ENCODE data around the gene OLR1. TPM values are rescaled to one million over a fixed set of nuclear protein-coding genes. Genes with fewer than 3 reads are reported as not detected.
A peak's percentile ranks its signal among the peaks of the same experiment; 100 is the strongest.

OLR1 gene
- polyA plus RNA-seq, 1 donor from 2014 or later = not detected

DNA sequence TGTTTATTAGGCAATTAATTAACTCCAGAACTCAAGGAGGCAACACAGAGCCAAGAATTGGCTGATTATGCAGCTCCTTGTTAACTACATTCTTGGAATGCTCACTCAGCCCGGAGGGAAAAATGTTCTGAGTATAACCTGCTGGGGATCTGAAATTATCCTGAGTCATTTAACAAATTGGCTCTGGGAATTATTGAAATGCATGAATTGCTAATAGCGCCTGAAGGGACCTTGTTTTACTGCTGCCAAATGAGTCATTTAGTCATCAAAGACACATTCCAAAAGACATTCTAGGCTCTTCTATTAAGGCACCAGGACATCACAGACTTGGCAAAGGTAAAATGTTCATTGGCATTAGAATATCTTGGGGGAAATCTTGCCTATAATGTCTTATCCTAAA, 19.9 kb upstream of the OLR1 start:
- no peaks in the 10 kb centered on the region for H3K36me3 ChIP-seq (ENCODE audit: insufficient read depth, low read length)
- TF ChIP-seq, protein P1, sequence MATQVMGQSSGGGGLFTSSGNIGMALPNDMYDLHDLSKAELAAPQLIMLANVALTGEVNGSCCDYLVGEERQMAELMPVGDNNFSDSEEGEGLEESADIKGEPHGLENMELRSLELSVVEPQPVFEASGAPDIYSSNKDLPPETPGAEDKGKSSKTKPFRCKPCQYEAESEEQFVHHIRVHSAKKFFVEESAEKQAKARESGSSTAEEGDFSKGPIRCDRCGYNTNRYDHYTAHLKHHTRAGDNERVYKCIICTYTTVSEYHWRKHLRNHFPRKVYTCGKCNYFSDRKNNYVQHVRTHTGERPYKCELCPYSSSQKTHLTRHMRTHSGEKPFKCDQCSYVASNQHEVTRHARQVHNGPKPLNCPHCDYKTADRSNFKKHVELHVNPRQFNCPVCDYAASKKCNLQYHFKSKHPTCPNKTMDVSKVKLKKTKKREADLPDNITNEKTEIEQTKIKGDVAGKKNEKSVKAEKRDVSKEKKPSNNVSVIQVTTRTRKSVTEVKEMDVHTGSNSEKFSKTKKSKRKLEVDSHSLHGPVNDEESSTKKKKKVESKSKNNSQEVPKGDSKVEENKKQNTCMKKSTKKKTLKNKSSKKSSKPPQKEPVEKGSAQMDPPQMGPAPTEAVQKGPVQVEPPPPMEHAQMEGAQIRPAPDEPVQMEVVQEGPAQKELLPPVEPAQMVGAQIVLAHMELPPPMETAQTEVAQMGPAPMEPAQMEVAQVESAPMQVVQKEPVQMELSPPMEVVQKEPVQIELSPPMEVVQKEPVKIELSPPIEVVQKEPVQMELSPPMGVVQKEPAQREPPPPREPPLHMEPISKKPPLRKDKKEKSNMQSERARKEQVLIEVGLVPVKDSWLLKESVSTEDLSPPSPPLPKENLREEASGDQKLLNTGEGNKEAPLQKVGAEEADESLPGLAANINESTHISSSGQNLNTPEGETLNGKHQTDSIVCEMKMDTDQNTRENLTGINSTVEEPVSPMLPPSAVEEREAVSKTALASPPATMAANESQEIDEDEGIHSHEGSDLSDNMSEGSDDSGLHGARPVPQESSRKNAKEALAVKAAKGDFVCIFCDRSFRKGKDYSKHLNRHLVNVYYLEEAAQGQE (IDR thresholded peaks at IDR 0.05; ENCODE audit: borderline replicate concordance) = no peak
- no peak for TF ChIP-seq EP300 (conservative IDR thresholded peaks at IDR 0.05; ENCODE audit: poor library complexity, severe bottlenecking)
- TF ChIP-seq RAD21 (conservative IDR thresholded peaks at IDR 0.05) = no peak
- no peak for TF ChIP-seq POLR2AphosphoS5 (IDR thresholded peaks at IDR 0.05)
- TF ChIP-seq, protein P2, sequence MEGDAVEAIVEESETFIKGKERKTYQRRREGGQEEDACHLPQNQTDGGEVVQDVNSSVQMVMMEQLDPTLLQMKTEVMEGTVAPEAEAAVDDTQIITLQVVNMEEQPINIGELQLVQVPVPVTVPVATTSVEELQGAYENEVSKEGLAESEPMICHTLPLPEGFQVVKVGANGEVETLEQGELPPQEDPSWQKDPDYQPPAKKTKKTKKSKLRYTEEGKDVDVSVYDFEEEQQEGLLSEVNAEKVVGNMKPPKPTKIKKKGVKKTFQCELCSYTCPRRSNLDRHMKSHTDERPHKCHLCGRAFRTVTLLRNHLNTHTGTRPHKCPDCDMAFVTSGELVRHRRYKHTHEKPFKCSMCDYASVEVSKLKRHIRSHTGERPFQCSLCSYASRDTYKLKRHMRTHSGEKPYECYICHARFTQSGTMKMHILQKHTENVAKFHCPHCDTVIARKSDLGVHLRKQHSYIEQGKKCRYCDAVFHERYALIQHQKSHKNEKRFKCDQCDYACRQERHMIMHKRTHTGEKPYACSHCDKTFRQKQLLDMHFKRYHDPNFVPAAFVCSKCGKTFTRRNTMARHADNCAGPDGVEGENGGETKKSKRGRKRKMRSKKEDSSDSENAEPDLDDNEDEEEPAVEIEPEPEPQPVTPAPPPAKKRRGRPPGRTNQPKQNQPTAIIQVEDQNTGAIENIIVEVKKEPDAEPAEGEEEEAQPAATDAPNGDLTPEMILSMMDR (IDR thresholded peaks at IDR 0.05; ENCODE audit: poor library complexity, severe bottlenecking) = no peak
- no peak for TF ChIP-seq SMC3 (conservative IDR thresholded peaks at IDR 0.05; ENCODE audit: poor library complexity)
- no peak overlapping the region for H3K9ac ChIP-seq (ENCODE audit: low read length)
- H3K27ac ChIP-seq (ENCODE audit: low read length) = no peak overlapping the region
- no peaks in the 10 kb centered on the region for H3K27me3 ChIP-seq (ENCODE audit: insufficient read depth, low read depth, low read length)
- H4K20me1 ChIP-seq (ENCODE audit: insufficient read depth) = no peaks in the 10 kb centered on the region
- H3K4me2 ChIP-seq (ENCODE audit: low read length) = no peak overlapping the region
- H3K9me2 ChIP-seq (ENCODE audit: insufficient read depth, low read length) = no peaks in the 10 kb centered on the region
- no peaks in the 10 kb centered on the region for H3F3A ChIP-seq (ENCODE audit: insufficient read depth, low read length, poor library complexity, severe bottlenecking)
- H2AFZ ChIP-seq (ENCODE audit: low read depth, low read length) = no peak overlapping the region
- H3K79me2 ChIP-seq (replicated peaks; ENCODE audit: insufficient read depth, low read length) = no peaks in the 10 kb centered on the region
- no peaks in the 10 kb centered on the region for H3K9me3 ChIP-seq (ENCODE audit: low read length)
- H3K4me3 ChIP-seq (ENCODE audit: low read length) = no peak overlapping the region

DNA sequence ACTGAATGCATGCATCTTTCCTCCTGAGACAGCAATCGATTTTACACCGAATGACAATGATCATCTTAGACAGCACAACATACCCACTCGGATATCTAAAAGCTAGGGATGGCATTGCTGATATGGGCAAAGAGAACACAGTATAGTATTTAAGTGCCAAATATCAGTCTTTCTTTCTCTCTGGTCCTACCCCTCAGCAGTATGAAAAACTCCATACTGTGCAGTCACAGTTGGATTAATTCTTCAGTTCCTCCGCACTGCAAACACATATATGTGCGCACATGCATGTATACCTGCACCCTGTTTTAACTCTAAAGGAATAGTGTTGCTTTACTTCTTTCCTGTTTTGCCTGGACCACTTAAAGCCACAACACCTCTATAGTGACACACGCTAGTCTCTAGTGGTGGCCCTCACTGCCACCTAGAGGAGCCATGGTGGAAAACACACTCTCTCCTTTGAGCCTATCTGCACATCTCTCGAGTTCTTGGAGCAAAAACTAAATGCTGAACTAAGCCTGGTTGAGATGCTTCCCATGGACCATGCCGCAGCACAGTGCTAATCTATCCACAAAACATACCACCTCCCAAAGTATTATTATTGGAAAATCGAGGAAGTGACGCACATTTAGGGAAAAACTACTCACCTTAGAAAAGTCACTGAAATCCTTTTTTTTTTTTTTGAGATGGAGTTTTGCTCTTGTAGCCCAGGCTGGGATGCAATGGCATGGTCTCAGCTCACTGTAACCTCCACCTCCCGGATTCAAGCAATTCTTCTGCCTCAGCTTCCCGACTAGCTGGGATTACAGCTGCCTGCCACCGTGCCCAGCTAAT, 18.8 kb upstream of the OLR1 start:
- no peak for TF ChIP-seq EZH2 (IDR thresholded peaks at IDR 0.05; ENCODE audit: borderline replicate concordance, insufficient read depth, low read length, poor library complexity, severe bottlenecking)
- TF ChIP-seq RAD21 (conservative IDR thresholded peaks at IDR 0.05) = peak; percentile 79
- TF ChIP-seq, protein P1 (IDR thresholded peaks at IDR 0.05; ENCODE audit: borderline replicate concordance) = no peak
- no peak for TF ChIP-seq MXI1 (conservative IDR thresholded peaks at IDR 0.05; ENCODE audit: poor library complexity, severe bottlenecking)
- TF ChIP-seq SMC3 (conservative IDR thresholded peaks at IDR 0.05; ENCODE audit: poor library complexity) = peak; percentile 65
- TF ChIP-seq EP300 (conservative IDR thresholded peaks at IDR 0.05; ENCODE audit: poor library complexity, severe bottlenecking) = no peak
- TF ChIP-seq POLR2AphosphoS5 (IDR thresholded peaks at IDR 0.05) = peak; percentile 11
- TF ChIP-seq, protein P2 (IDR thresholded peaks at IDR 0.05; ENCODE audit: poor library complexity, severe bottlenecking) = peak; percentile 82
- Histone ChIP-seq H3K4me2 (ENCODE audit: low read length) (no peak overlapping the region), H2AFZ (ENCODE audit: low read depth, low read length) (no peak overlapping the region), H3K9ac (ENCODE audit: low read length) (no peak overlapping the region), H3K4me3 (ENCODE audit: low read length) (peak overlapping the region; percentile 27), H3K27me3 (ENCODE audit: insufficient read depth, low read depth, low read length) (no peaks in the 10 kb centered on the region), H3K79me2 (replicated peaks; ENCODE audit: insufficient read depth, low read length) (no peaks in the 10 kb centered on the region), H3K9me3 (ENCODE audit: low read length) (no peaks in the 10 kb centered on the region), H3K36me3 (ENCODE audit: insufficient read depth, low read length) (no peaks in the 10 kb centered on the region), H3K9me2 (ENCODE audit: insufficient read depth, low read length) (no peaks in the 10 kb centered on the region), H3F3A (ENCODE audit: insufficient read depth, low read length, poor library complexity, severe bottlenecking) (no peaks in the 10 kb centered on the region), H3K27ac (ENCODE audit: low read length) (no peak overlapping the region), H4K20me1 (ENCODE audit: insufficient read depth) (no peaks in the 10 kb centered on the region)
